ENCODE measurements around the gene FOXB1.

DNA sequence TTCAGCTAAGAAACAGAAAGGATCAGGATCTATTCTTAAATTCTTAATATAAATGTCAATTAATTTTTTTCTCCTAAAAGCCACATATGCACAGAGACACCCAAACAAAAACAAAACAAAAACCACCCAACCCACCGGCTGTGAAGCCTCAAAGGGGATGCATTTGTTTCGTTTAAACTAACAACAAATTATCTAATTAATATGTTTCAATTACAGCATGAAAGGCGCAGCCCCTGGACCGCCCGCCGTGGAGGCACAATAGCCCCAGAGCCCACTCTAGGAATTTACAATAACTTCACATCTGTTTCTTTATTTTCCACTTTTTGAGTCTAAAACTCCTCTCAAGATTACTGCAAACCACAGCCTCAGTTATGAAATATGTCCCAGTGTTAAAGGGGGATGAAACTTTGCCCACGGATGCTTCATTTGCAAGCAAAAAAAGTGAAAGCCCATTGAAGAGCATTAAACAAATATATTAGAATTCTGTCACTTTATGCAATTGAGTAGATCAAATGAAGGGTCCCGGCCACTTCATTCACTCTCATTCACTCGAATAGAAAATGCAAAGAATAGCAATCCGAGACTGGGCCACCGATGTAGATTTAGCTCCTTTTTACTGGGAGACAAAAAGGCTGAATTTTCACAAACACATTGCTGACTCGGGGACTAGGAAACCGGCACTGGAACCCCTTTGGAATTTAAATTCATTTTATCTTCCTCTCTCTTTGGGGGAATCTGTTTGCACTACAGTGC is 6.0 kb downstream of the FOXB1 start:
- TF ChIP-seq, protein P1, sequence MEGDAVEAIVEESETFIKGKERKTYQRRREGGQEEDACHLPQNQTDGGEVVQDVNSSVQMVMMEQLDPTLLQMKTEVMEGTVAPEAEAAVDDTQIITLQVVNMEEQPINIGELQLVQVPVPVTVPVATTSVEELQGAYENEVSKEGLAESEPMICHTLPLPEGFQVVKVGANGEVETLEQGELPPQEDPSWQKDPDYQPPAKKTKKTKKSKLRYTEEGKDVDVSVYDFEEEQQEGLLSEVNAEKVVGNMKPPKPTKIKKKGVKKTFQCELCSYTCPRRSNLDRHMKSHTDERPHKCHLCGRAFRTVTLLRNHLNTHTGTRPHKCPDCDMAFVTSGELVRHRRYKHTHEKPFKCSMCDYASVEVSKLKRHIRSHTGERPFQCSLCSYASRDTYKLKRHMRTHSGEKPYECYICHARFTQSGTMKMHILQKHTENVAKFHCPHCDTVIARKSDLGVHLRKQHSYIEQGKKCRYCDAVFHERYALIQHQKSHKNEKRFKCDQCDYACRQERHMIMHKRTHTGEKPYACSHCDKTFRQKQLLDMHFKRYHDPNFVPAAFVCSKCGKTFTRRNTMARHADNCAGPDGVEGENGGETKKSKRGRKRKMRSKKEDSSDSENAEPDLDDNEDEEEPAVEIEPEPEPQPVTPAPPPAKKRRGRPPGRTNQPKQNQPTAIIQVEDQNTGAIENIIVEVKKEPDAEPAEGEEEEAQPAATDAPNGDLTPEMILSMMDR (IDR thresholded peaks at IDR 0.05), result no peak
- no peak for TF ChIP-seq ZFX (IDR thresholded peaks at IDR 0.05; ENCODE audit: borderline replicate concordance)
